Right renal cortex interstitium (tissue), 3 donors: ENCODE data around the gene KIF2C. TPM values are rescaled to one million over a fixed set of nuclear protein-coding genes. Genes with fewer than 3 reads are reported as not detected.
"Not testable (repeated sequence)": the region's sequence is repeated elsewhere in the genome, so short reads cannot be mapped to it uniquely, and the experiment has no call there.

ENCODE experiments used
- DNase-seq, 3 donors: peaks; one replicate each; pipeline ENCODE4 v3.0.0-alpha.2; 2013; ENCODE audit warnings: low read depth in 3 of 3, low spot score in 2 of 3
- polyA plus RNA-seq, 3 donors: library from polyadenylated mRNA; unstranded; fragments of 120-200 nt; gene quantifications; one replicate each; pipeline ENCODE4 v1.2.1, GENCODE V29; 2013; ENCODE audit not compliant: insufficient read length in 3 of 3

The KIF2C gene
- polyA plus RNA-seq, 3 donors = 25.8 to 29.6 (median 27.4) TPM

- DNase-seq = not testable (repeated sequence)
Measured at GRCh38 chr1:44766421-44766820, 26.8 kb downstream of the KIF2C start.

- peak; percentile 87 to 94 (median 92) for DNase-seq
Measured at GRCh38 chr1:44775078-44775929, 35.7 kb downstream of the KIF2C start, which contains the start of gene RPS8. Gene RPS8, plus strand, starts transcription at chr1:44775540. Its CDS starts 57 bp downstream, at chr1:44775597.

GRCh38 chr1:44775930-44776729 lies 36.5 kb downstream of the KIF2C start:
- no peak for DNase-seq

- no peak for DNase-seq
Measured at GRCh38 chr1:44776730-44777068, 37.1 kb downstream of the KIF2C start.

- no peak for DNase-seq
Measured at GRCh38 chr1:44777547-44777946, 37.9 kb downstream of the KIF2C start.

- DNase-seq = no peak
Measured at GRCh38 chr1:44777969-44778635, 38.5 kb downstream of the KIF2C start.

- DNase-seq = no peak
Measured at GRCh38 chr1:44778705-44779576, 39.3 kb downstream of the KIF2C start.

- DNase-seq = no peak
Measured at GRCh38 chr1:44780583-44781121, 41.0 kb downstream of the KIF2C start.

- DNase-seq = no peak
Measured at GRCh38 chr1:44783697-44784093, 44.1 kb downstream of the KIF2C start.

- DNase-seq = no peak
Measured at GRCh38 chr1:44784094-44785028, 44.7 kb downstream of the KIF2C start.

- no peak for DNase-seq
Measured at GRCh38 chr1:44785029-44785380, 45.4 kb downstream of the KIF2C start.

GRCh38 chr1:44785501-44786137 lies 46.0 kb downstream of the KIF2C start:
- no peak for DNase-seq

- DNase-seq = no peak
Measured at GRCh38 chr1:44786138-44786840, 46.7 kb downstream of the KIF2C start.

- no peak for DNase-seq
Measured at GRCh38 chr1:44786841-44787426, 47.3 kb downstream of the KIF2C start.

GRCh38 chr1:44787506-44787905 lies 47.9 kb downstream of the KIF2C start:
- DNase-seq = no peak

GRCh38 chr1:44788120-44788860 lies 48.7 kb downstream of the KIF2C start, which contains the start of gene BEST4:
Gene BEST4, minus strand, starts transcription at chr1:44788170. Its CDS starts 465 bp downstream, at chr1:44787705.
- DNase-seq = no peak
